Amniotic epithelial cell (primary cell): Measurements from ENCODE around the gene NIFK.
"Not testable (repeated sequence)": the region's sequence is repeated elsewhere in the genome, so short reads cannot be mapped to it uniquely, and the experiment has no call there.

Source experiments
- DNase-seq: peaks from one replicate; pipeline ENCODE4 v3.0.0-alpha.2; 2010; ENCODE audit warnings: low read depth

NIFK gene

GRCh38 chr2:121695171-121695451 lies 41.6 kb downstream of the NIFK start:
- no peak for DNase-seq

- DNase-seq, result peak; percentile 56
Measured at GRCh38 chr2:121694398-121695170, 42.1 kb downstream of the NIFK start.

- DNase-seq, result not testable (repeated sequence)
Measured at GRCh38 chr2:121690572-121690971, 46.1 kb downstream of the NIFK start.

- no peak for DNase-seq
Measured at GRCh38 chr2:121690095-121690494, 46.6 kb downstream of the NIFK start.

GRCh38 chr2:121689356-121689755 lies 47.3 kb downstream of the NIFK start:
- peak; percentile 36 for DNase-seq

- DNase-seq, result no peak
Measured at GRCh38 chr2:121688820-121689219, 47.9 kb downstream of the NIFK start.

- no peak for DNase-seq
Measured at GRCh38 chr2:121686902-121687301, 49.8 kb downstream of the NIFK start.

- no peak for DNase-seq
Measured at GRCh38 chr2:121686218-121686617, 50.5 kb downstream of the NIFK start.

- no peak for DNase-seq
Measured at GRCh38 chr2:121682396-121683298, 54.0 kb downstream of the NIFK start.

GRCh38 chr2:121677855-121678254 lies 58.8 kb downstream of the NIFK start:
- no peak for DNase-seq
